Endothelial cell of umbilical vein (primary cell): ENCODE data around the gene OR7C2.

Source experiments
- CTCF ChIP-seq, 2 donors: IDR thresholded peaks; 1 replicate in 1 of 2; 2 replicates in 1 of 2; pipeline ENCODE4 v1.5.1; 2011; ENCODE audit warnings: low read length in 2 of 2, mild to moderate bottlenecking in 2 of 2, moderate library complexity in 2 of 2, control low read depth in 1 of 2, inconsistent platforms in 1 of 2, low read depth in 1 of 2; ENCODE audit not compliant: insufficient read depth in 1 of 2; ENCODE audit errors: extremely low read depth in 1 of 2
- EZH2 ChIP-seq: IDR thresholded peaks from 2 replicates; pipeline ENCODE4 v1.6.1; 2012; ENCODE audit warnings: borderline replicate concordance, low read depth, mild to moderate bottlenecking, moderate library complexity, low read length, inconsistent platforms; ENCODE audit not compliant: severe bottlenecking
- MAX ChIP-seq: IDR thresholded peaks from 2 replicates; pipeline ENCODE4 v1.6.1; 2011; ENCODE audit not compliant: insufficient read depth, insufficient read length
- POLR2A ChIP-seq: IDR thresholded peaks from 2 replicates; pipeline ENCODE4 v1.6.1; 2012; ENCODE audit warnings: low read depth, mild to moderate bottlenecking, control low read depth, low read length
- POLR2AphosphoS5 ChIP-seq: IDR thresholded peaks from 2 replicates; pipeline ENCODE4 v1.6.1; 2012; ENCODE audit warnings: low read depth, mild to moderate bottlenecking, control low read depth, low read length, moderate library complexity; ENCODE audit not compliant: insufficient read depth

DNA sequence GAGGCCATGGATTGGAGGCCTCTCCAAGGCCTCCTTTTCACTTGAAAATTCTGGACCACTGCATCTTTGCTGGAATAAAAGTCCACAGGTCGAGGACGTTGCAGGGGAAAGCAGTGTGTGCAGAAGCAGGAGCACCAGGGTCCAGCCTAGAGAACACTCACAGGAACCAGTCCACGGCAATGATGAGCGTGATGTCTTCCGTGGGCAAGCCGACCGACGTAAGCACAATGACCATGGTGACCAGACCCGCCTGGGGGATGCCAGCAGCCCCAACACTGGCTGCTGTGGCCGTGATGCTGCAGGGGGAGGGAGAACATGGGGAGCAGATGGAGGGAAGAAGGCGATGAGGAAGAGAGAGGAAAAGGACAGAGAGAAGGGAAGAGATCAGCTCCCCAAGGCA is 11.5 kb downstream of the OR7C2 start:
- TF ChIP-seq MAX = no peak
- TF ChIP-seq EZH2 = no peak
- TF ChIP-seq CTCF (IDR thresholded peaks at IDR 0.05; ENCODE audit: extremely low read depth in 1 of 2, insufficient read depth in 1 of 2, low read depth in 1 of 2, low read length in 2 of 2) = no peak
- TF ChIP-seq POLR2A = no peak
- TF ChIP-seq POLR2AphosphoS5 = no peak
